ENCODE results near the gene RABGEF1. TPM values are rescaled to one million over a fixed set of nuclear protein-coding genes. Genes with fewer than 3 reads are reported as not detected.

RABGEF1 gene
- total and polyA plus RNA-seq, 9 of the 15 experiments (the other 6 are each of a cell fraction or from before 2014, with no cell fraction given) = 7.0 to 29.3 (median 20.5) TPM

GRCh38 chr7:66839814-66840213 lies 99.3 kb downstream of the RABGEF1 start (continued):
- TF ChIP-seq, protein P1, sequence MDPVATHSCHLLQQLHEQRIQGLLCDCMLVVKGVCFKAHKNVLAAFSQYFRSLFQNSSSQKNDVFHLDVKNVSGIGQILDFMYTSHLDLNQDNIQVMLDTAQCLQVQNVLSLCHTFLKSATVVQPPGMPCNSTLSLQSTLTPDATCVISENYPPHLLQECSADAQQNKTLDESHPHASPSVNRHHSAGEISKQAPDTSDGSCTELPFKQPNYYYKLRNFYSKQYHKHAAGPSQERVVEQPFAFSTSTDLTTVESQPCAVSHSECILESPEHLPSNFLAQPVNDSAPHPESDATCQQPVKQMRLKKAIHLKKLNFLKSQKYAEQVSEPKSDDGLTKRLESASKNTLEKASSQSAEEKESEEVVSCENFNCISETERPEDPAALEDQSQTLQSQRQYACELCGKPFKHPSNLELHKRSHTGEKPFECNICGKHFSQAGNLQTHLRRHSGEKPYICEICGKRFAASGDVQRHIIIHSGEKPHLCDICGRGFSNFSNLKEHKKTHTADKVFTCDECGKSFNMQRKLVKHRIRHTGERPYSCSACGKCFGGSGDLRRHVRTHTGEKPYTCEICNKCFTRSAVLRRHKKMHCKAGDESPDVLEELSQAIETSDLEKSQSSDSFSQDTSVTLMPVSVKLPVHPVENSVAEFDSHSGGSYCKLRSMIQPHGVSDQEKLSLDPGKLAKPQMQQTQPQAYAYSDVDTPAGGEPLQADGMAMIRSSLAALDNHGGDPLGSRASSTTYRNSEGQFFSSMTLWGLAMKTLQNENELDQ (CRISPR knock-in tag; IDR thresholded peaks at IDR 0.05; ENCODE audit: borderline replicate concordance) = no peak

DNA sequence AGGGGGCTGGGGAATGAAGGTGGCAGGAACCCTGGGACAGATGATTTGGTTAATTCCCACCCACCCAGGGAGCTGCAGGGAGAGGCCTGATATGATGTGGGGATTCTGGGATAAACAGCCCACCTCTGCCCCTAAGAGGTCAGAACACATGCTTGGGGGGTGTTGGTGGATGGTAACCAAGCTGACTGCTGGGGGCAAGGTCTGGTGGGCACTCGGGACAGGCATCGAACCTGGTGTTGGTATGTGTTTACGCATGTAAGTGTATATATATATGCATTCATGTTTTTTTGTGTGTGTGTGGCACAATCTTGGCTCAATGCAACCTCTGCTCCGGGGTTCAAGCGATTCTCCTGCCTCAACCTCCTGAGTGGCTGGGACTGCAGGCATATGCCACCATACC lies 99.8 kb downstream of the RABGEF1 start:
- FAIRE-seq (no peak), DNase-seq (ENCODE audit: extremely low read depth in 1 of 4, low spot score in 3 of 4) (no peak), ATAC-seq (no peak)
- H3K4me3 ChIP-seq = no peak overlapping the region
- WGBS (ENCODE audit: insufficient coverage, low coverage, missing lambda C conversion rate) = 24% methylated on average over 5 of the region's 5 CpGs
- no peak overlapping the region for H3K4me2 ChIP-seq (ENCODE audit: insufficient read depth, low read length)
- no peaks in the 10 kb centered on the region for H4K20me1 ChIP-seq (replicated peaks; ENCODE audit: control insufficient read depth, insufficient read depth, low read length)
- ChIA-PET CTCF (ENCODE audit: low intra/inter-chr PET ratio) (no interaction called here), POLR2A (no interaction called here)
- in situ Hi-C loops (cut with MboI) = no loop called here
- H3K4me1 ChIP-seq (replicated peaks in 1 of 2; ENCODE audit: control insufficient read depth in 2 of 2, insufficient read depth in 2 of 2, low read length in 2 of 2) = peaks cover 3 to 20% of the 10 kb centered on the region in 2 experiments; a peak in 4 of 5 replicates
- BruUV-seq (replicated peaks) = no TSS peak
- H3K79me2 ChIP-seq (ENCODE audit: control insufficient read depth, insufficient read depth, low read length) = peaks cover 7% of the 10 kb centered on the region
- intact Hi-C loops (cut with micrococcal nuclease) = loop anchor here (5.0 kb wide), 1 partner anchor 157 kb away; the partner anchor contains the start of genes SBDS and TYW1
- H3K9me3 ChIP-seq (replicated peaks; ENCODE audit: control insufficient read depth, insufficient read depth, low read depth, low read length) = peaks cover 6% of the 10 kb centered on the region; the same call in 1 of the 2 replicates
- H3K27ac ChIP-seq (ENCODE audit: extremely low read depth, low read depth, low read length) = no peak overlapping the region
- H3K9me1 ChIP-seq (ENCODE audit: control insufficient read depth, insufficient read depth, low read length) = no peaks in the 10 kb centered on the region
- H2AFZ ChIP-seq (ENCODE audit: low read depth, low read length) = no peak overlapping the region
- no peaks in the 10 kb centered on the region for H3K36me3 ChIP-seq (ENCODE audit: control insufficient read depth, insufficient read depth, low read length)
- no peaks in the 10 kb centered on the region for H3K27me3 ChIP-seq (ENCODE audit: control insufficient read depth in 2 of 2, insufficient read depth in 2 of 2, low read length in 2 of 2)
- no peak overlapping the region for H3K9ac ChIP-seq (ENCODE audit: insufficient read depth in 1 of 2, low read depth in 2 of 2, low read length in 2 of 2)
- TF ChIP-seq NR1H2 (CRISPR knock-in tag; IDR thresholded peaks at IDR 0.05) (no peak), ZBTB1 (CRISPR knock-in tag; IDR thresholded peaks at IDR 0.05; ENCODE audit: borderline replicate concordance, low read depth) (no peak), GABPB2 (CRISPR knock-in tag; conservative IDR thresholded peaks at IDR 0.05) (no peak), BHLHE40 (IDR thresholded peaks at IDR 0.05; ENCODE audit: low read length) (no peak), POLR2B (IDR thresholded peaks at IDR 0.05; ENCODE audit: low read depth, partially characterized antibody) (no peak), ZNF347 (CRISPR knock-in tag; IDR thresholded peaks at IDR 0.05; ENCODE audit: low read depth) (no peak), NR0B1 (IDR thresholded peaks at IDR 0.05; ENCODE audit: partially characterized antibody) (no peak), KDM2B (CRISPR knock-in tag; IDR thresholded peaks at IDR 0.05) (no peak), ZNF609 (CRISPR knock-in tag; IDR thresholded peaks at IDR 0.05; ENCODE audit: borderline replicate concordance) (no peak), ARNT (IDR thresholded peaks at IDR 0.05) (no peak), ELF1 (tag; IDR thresholded peaks at IDR 0.05) (no peak), ESRRA (IDR thresholded peaks at IDR 0.05; ENCODE audit: borderline replicate concordance, low read depth) (no peak)
